Measurements from ENCODE around the gene PLA2G4A. TPM values are rescaled to one million over a fixed set of nuclear protein-coding genes. Genes with fewer than 3 reads are reported as not detected.

PLA2G4A gene
- total and polyA plus RNA-seq, 7 donors: 3.2 to 51.0 (median 17.2) TPM

DNA sequence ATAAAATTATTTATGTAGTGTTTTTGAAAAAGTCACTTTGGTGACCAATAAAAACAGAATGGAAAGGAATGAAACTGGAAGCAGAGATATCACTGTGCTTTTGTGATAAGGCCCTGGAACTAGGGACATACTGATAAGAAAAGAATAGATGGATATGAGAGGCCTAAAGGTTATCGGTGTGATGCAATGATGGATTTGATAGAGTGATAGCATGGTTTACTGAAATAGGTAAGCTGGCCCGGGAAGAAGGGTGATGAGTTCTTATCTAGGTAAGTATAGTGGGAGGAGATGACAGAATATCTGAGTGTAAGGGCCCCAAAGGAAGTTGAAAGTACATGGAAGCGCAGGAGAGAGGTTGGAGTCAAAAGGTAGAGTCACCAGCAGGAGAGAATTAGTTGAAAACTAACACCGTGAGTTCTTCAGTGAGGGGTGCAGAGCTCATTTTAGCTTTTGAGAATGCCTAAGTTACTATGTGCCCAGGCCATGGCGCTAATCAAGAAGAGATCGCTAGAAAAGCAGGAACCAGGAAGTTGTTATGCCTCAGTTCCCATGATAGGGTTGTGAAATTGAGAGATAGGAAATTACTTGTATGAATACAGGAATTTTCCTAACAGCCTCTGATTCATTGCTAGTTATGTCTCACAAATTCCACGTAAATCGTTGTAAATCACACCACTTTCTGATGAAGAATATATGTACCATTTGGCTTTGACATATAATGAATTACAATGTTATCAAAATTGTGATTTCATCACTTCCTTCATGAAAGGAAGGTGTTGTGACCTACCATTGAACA is 115.3 kb downstream of the PLA2G4A start:
- Histone ChIP-seq H3K9me3 (no peaks in the 10 kb centered on the region), H3K4me1 (peaks cover 0 to 12% (median 0%) of the 10 kb centered on the region in 4 donors), H3K27me3 (no peaks in the 10 kb centered on the region), H3K27ac (no peak overlapping the region), H3K4me3 (no peak overlapping the region), H3K36me3 (peaks cover 0 to 38% (median 4%) of the 10 kb centered on the region in 4 donors)
- no peak for DNase-seq
- 82 to 93% methylated on average over 8 of the region's 8 CpGs for WGBS, 2 donors
- TF ChIP-seq EP300 (IDR thresholded peaks at IDR 0.05) (no peak), POLR2AphosphoS5 (IDR thresholded peaks at IDR 0.05) (no peak), POLR2A (IDR thresholded peaks at IDR 0.05) (no peak)
- TF ChIP-seq, protein P1, sequence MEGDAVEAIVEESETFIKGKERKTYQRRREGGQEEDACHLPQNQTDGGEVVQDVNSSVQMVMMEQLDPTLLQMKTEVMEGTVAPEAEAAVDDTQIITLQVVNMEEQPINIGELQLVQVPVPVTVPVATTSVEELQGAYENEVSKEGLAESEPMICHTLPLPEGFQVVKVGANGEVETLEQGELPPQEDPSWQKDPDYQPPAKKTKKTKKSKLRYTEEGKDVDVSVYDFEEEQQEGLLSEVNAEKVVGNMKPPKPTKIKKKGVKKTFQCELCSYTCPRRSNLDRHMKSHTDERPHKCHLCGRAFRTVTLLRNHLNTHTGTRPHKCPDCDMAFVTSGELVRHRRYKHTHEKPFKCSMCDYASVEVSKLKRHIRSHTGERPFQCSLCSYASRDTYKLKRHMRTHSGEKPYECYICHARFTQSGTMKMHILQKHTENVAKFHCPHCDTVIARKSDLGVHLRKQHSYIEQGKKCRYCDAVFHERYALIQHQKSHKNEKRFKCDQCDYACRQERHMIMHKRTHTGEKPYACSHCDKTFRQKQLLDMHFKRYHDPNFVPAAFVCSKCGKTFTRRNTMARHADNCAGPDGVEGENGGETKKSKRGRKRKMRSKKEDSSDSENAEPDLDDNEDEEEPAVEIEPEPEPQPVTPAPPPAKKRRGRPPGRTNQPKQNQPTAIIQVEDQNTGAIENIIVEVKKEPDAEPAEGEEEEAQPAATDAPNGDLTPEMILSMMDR (IDR thresholded peaks at IDR 0.05): no peak
- intact Hi-C loops (cut with DNase I): no loop called here

DNA sequence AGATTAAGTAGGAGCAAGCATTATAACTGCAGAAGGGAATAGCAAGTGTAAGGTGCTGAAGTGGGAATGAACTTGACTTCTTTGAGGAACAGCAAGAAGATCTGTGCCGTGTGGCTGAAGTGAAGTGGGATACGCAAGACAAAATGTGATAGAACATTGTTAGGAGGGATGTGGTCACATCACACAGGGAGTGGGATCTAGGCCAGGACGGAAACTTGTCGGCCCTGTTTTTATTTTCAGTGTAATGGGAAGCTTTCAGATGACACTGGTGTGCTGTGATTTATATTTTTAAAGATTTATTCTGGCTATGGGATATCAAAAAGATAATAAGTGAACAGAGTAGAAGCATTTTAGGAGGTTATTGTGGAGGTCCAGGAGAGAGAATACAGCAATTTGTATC is 116.4 kb downstream of the PLA2G4A start:
- intact Hi-C loops (cut with DNase I): no loop called here
- H3K4me3 ChIP-seq: no peak overlapping the region
- TF ChIP-seq, protein P1 (IDR thresholded peaks at IDR 0.05): no peak
- peaks cover 0 to 12% (median 0%) of the 10 kb centered on the region in 4 donors for H3K4me1 ChIP-seq
- peaks cover 0 to 28% (median 4%) of the 10 kb centered on the region in 4 donors for H3K36me3 ChIP-seq
- WGBS, 2 donors: 79 to 91% methylated on average over 4 of the region's 4 CpGs
- no peak overlapping the region for H3K27ac ChIP-seq
- H3K27me3 ChIP-seq: no peaks in the 10 kb centered on the region
- H3K9me3 ChIP-seq: no peaks in the 10 kb centered on the region
- DNase-seq: no peak

DNA sequence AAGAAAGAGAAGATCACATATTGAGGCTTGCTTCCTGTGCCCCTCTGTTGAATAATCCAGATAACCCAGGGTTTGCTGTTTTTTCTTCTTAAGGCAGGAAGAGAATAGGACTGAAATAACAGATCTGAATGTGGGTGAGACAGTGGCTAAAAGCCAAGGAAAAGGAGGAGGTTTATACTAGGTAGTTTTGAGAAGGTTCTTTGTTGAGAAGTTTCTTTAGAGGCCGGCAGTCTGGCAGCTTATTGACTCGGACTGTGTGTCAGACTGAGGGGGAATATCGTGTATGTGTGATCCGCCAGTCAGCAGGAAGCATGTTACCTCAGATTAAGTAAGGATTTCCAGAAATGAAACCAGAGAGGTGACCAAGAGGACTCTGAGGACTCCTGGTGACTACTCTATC is 119.8 kb downstream of the PLA2G4A start:
- Histone ChIP-seq H3K9me3 (no peaks in the 10 kb centered on the region), H3K4me1 (no peaks in the 10 kb centered on the region), H3K27me3 (no peaks in the 10 kb centered on the region), H3K27ac (no peak overlapping the region), H3K4me3 (no peak overlapping the region), H3K36me3 (peaks cover 0 to 52% (median 7%) of the 10 kb centered on the region in 4 donors)
- intact Hi-C loops (cut with DNase I): no loop called here
- TF ChIP-seq POLR2A (IDR thresholded peaks at IDR 0.05) (no peak), POLR2AphosphoS5 (IDR thresholded peaks at IDR 0.05) (no peak), EP300 (IDR thresholded peaks at IDR 0.05) (no peak)
- TF ChIP-seq, protein P1 (IDR thresholded peaks at IDR 0.05): no peak
- 89 to 92% methylated on average over 4 of the region's 4 CpGs for WGBS, 2 donors
- DNase-seq: no peak

DNA sequence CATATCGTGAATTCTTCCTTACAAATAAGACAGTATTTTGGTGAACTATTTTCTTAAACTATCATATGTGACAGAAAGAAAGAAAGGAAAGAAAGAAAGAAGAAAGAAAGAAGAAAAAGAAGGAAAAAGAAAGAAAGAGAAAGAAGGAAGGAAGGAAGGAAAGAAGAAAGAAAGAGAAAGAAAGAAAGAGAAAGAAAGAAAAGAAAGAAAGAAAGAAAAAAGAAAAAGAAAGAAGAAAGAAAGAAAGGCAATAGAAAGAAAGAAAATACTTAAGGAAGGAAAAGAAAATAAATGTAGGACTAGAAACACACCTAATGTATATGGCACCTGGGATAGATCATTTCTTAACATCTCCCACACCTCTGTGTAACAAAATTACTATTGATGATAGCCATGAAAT is 120.4 kb downstream of the PLA2G4A start:
- Histone ChIP-seq H3K27ac (no peak overlapping the region), H3K36me3 (peaks cover 0 to 55% (median 7%) of the 10 kb centered on the region in 4 donors), H3K27me3 (no peaks in the 10 kb centered on the region), H3K4me1 (no peaks in the 10 kb centered on the region), H3K9me3 (no peaks in the 10 kb centered on the region), H3K4me3 (no peak overlapping the region)
- WGBS, 2 donors: 0 to 41% methylated on average over 1 of the region's 1 CpG
- intact Hi-C loops (cut with DNase I): no loop called here
- TF ChIP-seq EP300 (IDR thresholded peaks at IDR 0.05) (no peak), POLR2A (IDR thresholded peaks at IDR 0.05) (no peak), POLR2AphosphoS5 (IDR thresholded peaks at IDR 0.05) (no peak)
- TF ChIP-seq, protein P1 (IDR thresholded peaks at IDR 0.05): no peak
- no peak for DNase-seq

All from sigmoid colon (tissue), 7 donors.